ENCODE data around the gene ERVMER34-1.

The ERVMER34-1 gene

DNA sequence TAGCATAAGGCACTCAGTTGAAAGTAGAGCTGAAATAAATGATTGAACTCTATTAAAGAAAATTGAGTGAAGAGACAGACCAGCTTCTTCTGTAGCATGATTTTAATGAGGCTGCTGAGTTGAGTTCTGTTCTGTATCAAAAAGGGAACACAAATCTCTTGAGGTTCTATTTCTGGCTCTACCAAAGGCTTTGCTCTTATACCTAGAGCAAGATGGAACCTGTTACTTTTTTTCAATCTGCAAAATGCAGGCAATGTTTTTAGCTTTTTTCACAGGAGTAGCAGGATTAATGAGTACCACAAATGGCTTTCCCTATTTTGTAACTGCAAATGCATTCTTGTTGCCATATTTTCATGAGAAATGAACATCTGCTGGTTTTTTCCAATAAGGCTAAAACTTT lies 4.2 kb upstream of the ERVMER34-1 start:
- no peaks in the 10 kb centered on the region for H3K36me3 ChIP-seq
- intact Hi-C loops (cut with DNase I; ENCODE audit: low total_unique reads), result no loop called here
- H3K4me3 ChIP-seq, result no peak overlapping the region
- no peak for DNase-seq
- peaks cover 0 to 13% of the 10 kb centered on the region in 2 donors for H3K27me3 ChIP-seq
- H3K4me1 ChIP-seq, result peaks cover 0 to 13% (median 11%) of the 10 kb centered on the region in 4 donors
- no peaks in the 10 kb centered on the region for H3K9me3 ChIP-seq
- TF ChIP-seq, protein P1, sequence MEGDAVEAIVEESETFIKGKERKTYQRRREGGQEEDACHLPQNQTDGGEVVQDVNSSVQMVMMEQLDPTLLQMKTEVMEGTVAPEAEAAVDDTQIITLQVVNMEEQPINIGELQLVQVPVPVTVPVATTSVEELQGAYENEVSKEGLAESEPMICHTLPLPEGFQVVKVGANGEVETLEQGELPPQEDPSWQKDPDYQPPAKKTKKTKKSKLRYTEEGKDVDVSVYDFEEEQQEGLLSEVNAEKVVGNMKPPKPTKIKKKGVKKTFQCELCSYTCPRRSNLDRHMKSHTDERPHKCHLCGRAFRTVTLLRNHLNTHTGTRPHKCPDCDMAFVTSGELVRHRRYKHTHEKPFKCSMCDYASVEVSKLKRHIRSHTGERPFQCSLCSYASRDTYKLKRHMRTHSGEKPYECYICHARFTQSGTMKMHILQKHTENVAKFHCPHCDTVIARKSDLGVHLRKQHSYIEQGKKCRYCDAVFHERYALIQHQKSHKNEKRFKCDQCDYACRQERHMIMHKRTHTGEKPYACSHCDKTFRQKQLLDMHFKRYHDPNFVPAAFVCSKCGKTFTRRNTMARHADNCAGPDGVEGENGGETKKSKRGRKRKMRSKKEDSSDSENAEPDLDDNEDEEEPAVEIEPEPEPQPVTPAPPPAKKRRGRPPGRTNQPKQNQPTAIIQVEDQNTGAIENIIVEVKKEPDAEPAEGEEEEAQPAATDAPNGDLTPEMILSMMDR (IDR thresholded peaks at IDR 0.05), result no peak
- H3K27ac ChIP-seq, result no peak overlapping the region

DNA sequence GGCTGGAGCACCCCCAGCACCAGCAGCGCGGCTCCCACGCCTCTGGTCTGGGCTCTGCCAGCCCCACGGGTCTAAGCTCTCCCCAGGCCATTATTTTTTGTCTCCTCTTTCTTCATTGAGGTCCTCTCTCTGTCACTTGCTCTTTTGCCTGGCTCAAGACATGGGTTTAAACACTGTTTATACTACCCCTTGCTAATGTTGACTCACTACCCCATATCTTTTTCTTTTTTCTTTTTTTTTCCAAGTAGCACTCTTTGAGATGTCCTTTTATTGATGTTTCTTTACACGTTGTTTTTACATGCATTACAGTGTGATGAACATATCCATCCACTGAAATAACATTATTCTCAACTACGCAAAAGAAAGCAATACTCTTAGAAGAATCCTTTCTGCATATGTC lies 1.7 kb upstream of the ERVMER34-1 start:
- H3K27ac ChIP-seq, result no peak overlapping the region
- TF ChIP-seq, protein P1 (IDR thresholded peaks at IDR 0.05), result no peak
- no peaks in the 10 kb centered on the region for H3K36me3 ChIP-seq
- peaks cover 0 to 13% (median 11%) of the 10 kb centered on the region in 4 donors for H3K4me1 ChIP-seq
- DNase-seq, result no peak
- H3K27me3 ChIP-seq, result peaks cover 0 to 18% of the 10 kb centered on the region in 2 donors
- no peaks in the 10 kb centered on the region for H3K9me3 ChIP-seq
- no peak overlapping the region for H3K4me3 ChIP-seq
- intact Hi-C loops (cut with DNase I; ENCODE audit: low total_unique reads), result no loop called here

DNA sequence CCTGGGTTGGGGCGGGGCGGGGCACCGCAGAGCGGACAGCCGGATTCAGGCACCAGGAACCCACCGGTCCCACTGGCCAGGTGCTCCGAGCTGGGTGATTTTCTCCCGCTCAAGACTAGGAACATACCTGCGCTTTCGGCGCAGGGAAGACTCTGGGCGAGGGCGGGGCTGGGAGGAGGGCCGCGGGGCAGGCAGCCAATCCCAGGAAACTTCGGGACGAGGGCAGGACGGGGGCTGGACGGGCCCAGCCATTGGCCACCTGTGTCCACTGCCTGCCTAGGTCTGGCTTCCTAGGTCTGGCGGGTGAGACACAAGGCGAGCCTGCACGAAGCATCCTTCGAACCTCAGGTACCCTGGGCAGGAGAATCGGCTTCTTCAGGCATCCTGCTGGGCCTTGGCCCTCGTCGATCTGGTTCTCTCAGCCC lies 274 bp upstream of the ERVMER34-1 start:
- peaks cover 0 to 18% of the 10 kb centered on the region in 2 donors for H3K27me3 ChIP-seq
- H3K4me3 ChIP-seq, result peak overlapping the region; percentile 49 to 67
- H3K9me3 ChIP-seq, result no peaks in the 10 kb centered on the region
- TF ChIP-seq, protein P1 (IDR thresholded peaks at IDR 0.05), result no peak
- H3K36me3 ChIP-seq, result no peaks in the 10 kb centered on the region
- no peak overlapping the region for H3K27ac ChIP-seq
- intact Hi-C loops (cut with DNase I; ENCODE audit: low total_unique reads), result no loop called here
- no peak for DNase-seq
- H3K4me1 ChIP-seq, result peaks cover 0 to 13% (median 11%) of the 10 kb centered on the region in 4 donors

DNA sequence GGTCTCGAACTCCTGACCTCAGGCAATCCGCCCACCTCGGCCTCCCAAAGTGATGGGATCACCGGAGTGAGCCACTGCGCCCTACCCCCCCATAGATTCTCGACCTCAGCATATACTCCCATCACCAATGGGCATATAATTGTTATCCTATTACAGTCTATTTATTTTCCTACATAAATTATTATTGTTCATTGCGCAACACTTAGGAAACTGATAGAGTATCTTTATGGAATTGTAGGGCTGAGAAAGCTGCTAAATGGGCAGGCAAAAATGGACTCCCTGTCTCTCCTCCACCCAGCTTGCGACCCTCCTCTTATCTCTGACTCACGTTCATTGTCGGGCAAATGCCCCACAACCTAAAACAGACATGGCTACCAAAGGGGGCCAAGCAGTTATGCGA lies 1.0 kb downstream of the ERVMER34-1 start:
- intact Hi-C loops (cut with DNase I; ENCODE audit: low total_unique reads), result no loop called here
- H3K4me1 ChIP-seq, result peaks cover 0 to 13% (median 11%) of the 10 kb centered on the region in 4 donors
- no peak overlapping the region for H3K4me3 ChIP-seq
- TF ChIP-seq, protein P1 (IDR thresholded peaks at IDR 0.05), result no peak
- DNase-seq, result no peak
- peaks cover 0 to 18% of the 10 kb centered on the region in 2 donors for H3K27me3 ChIP-seq
- no peaks in the 10 kb centered on the region for H3K36me3 ChIP-seq
- H3K9me3 ChIP-seq, result no peaks in the 10 kb centered on the region
- H3K27ac ChIP-seq, result no peak overlapping the region

DNA sequence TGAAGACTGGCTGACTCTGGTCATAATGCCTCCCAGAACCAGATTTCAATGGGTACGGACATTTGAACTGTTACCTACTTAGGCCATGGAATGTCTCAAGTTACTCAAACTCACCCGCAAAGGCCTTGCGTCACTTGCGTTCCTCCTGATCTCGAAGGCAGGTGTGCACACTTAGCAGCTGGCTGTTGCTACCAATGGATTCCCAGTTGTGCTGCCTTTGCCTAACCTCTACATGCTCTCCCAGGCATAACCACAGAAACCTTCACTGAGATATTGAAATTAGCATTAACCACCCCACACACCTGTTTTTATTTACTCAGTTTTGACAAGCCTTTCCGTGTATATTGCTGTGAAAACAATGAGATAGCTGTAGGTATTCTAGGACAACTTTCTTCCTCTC lies 2.8 kb downstream of the ERVMER34-1 start:
- intact Hi-C loops (cut with DNase I; ENCODE audit: low total_unique reads), result no loop called here
- TF ChIP-seq, protein P1 (IDR thresholded peaks at IDR 0.05), result no peak
- H3K27me3 ChIP-seq, result peaks cover 0 to 18% of the 10 kb centered on the region in 2 donors
- peaks cover 0 to 13% (median 11%) of the 10 kb centered on the region in 4 donors for H3K4me1 ChIP-seq
- no peaks in the 10 kb centered on the region for H3K36me3 ChIP-seq
- no peak overlapping the region for H3K27ac ChIP-seq
- no peak overlapping the region for H3K4me3 ChIP-seq
- DNase-seq, result no peak
- no peaks in the 10 kb centered on the region for H3K9me3 ChIP-seq

DNA sequence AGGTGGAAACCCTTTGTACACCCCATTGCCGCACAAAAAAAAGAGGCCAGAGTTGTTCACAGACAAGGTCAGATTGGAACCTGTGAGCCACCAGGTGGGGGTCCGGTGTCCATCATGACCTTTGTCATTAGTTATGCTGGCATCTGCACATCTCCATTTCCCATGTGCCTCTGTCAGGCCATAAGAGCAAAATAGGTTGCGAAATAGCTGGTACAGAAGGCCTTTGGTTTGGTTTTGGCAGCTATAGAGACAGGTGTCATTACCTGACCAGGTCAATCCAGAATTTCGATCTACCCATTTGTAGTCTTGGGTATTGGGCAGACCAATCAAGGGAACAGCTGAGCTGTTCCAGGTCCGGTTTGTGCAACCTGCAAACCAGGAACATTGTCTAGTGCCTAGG lies 6.6 kb downstream of the ERVMER34-1 start:
- no peak overlapping the region for H3K27ac ChIP-seq
- no peaks in the 10 kb centered on the region for H3K9me3 ChIP-seq
- no peak overlapping the region for H3K4me3 ChIP-seq
- DNase-seq, result no peak
- no peaks in the 10 kb centered on the region for H3K36me3 ChIP-seq
- H3K27me3 ChIP-seq, result no peaks in the 10 kb centered on the region
- intact Hi-C loops (cut with DNase I; ENCODE audit: low total_unique reads), result no loop called here
- TF ChIP-seq, protein P1 (IDR thresholded peaks at IDR 0.05), result no peak
- H3K4me1 ChIP-seq, result no peaks in the 10 kb centered on the region

Data from tibial artery (tissue), 4 donors.